Liver (tissue), 3 donors: ENCODE measurements around the gene SLC6A3.

Source experiments
- FOXA1 ChIP-seq: IDR thresholded peaks from 2 replicates; pipeline ENCODE4 v1.6.1; 2016; ENCODE audit warnings: antibody characterized with exemption
- GABPA ChIP-seq, 2 donors: IDR thresholded peaks in 1 of 2; conservative IDR thresholded peaks in 1 of 2; 2 replicates each; pipeline ENCODE4 v1.6.1; 2016; ENCODE audit warnings: antibody characterized with exemption in 2 of 2, mild to moderate bottlenecking in 1 of 2, moderate library complexity in 1 of 2
- NR2F2 ChIP-seq: IDR thresholded peaks from 2 replicates; pipeline ENCODE4 v1.6.1; 2016; ENCODE audit warnings: antibody characterized with exemption
- RAD21 ChIP-seq, 2 donors: IDR thresholded peaks; 2 replicates each; pipeline ENCODE4 v1.6.1; 2016; ENCODE audit warnings: antibody characterized with exemption in 2 of 2, mild to moderate bottlenecking in 2 of 2
- RXRA ChIP-seq, 2 donors: IDR thresholded peaks; 2 replicates each; pipeline ENCODE4 v1.6.1; 2017 to 2018; ENCODE audit warnings: antibody characterized with exemption in 2 of 2, mild to moderate bottlenecking in 1 of 2
- SP1 ChIP-seq: IDR thresholded peaks from 2 replicates; pipeline ENCODE4 v1.6.1; 2018; ENCODE audit warnings: antibody characterized with exemption, mild to moderate bottlenecking
- TAF1 ChIP-seq: conservative IDR thresholded peaks from 2 replicates; pipeline ENCODE4 v1.6.1; 2016; ENCODE audit warnings: antibody characterized with exemption, mild to moderate bottlenecking
- YY1 ChIP-seq: IDR thresholded peaks from 2 replicates; pipeline ENCODE4 v1.6.1; 2016; ENCODE audit warnings: antibody characterized with exemption, mild to moderate bottlenecking
- TF ChIP-seq, protein P1 (sequence below): fragments of 150-350 bp; IDR thresholded peaks from 2 replicates; pipeline ENCODE4 v1.5.1; 2017; ENCODE audit warnings: improper control_type of control experiment, low read depth, low read length; ENCODE audit not compliant: missing input control
- TF ChIP-seq, protein P2 (sequence below): IDR thresholded peaks from 2 replicates; pipeline ENCODE4 v1.6.1; 2016; ENCODE audit warnings: antibody characterized with exemption, mild to moderate bottlenecking
- TF ChIP-seq, protein P3 (sequence below): IDR thresholded peaks from 2 replicates; pipeline ENCODE4 v1.6.1; 2016; ENCODE audit warnings: antibody characterized with exemption
- TF ChIP-seq, protein P4 (sequence below): IDR thresholded peaks from 2 replicates; pipeline ENCODE4 v1.6.1; 2016; ENCODE audit warnings: antibody characterized with exemption
- TF ChIP-seq, protein P5 (sequence below): IDR thresholded peaks from 2 replicates; pipeline ENCODE4 v1.6.1; 2016; ENCODE audit warnings: antibody characterized with exemption
- donor health status: healthy.
- donor health status: healthy.

DNA sequence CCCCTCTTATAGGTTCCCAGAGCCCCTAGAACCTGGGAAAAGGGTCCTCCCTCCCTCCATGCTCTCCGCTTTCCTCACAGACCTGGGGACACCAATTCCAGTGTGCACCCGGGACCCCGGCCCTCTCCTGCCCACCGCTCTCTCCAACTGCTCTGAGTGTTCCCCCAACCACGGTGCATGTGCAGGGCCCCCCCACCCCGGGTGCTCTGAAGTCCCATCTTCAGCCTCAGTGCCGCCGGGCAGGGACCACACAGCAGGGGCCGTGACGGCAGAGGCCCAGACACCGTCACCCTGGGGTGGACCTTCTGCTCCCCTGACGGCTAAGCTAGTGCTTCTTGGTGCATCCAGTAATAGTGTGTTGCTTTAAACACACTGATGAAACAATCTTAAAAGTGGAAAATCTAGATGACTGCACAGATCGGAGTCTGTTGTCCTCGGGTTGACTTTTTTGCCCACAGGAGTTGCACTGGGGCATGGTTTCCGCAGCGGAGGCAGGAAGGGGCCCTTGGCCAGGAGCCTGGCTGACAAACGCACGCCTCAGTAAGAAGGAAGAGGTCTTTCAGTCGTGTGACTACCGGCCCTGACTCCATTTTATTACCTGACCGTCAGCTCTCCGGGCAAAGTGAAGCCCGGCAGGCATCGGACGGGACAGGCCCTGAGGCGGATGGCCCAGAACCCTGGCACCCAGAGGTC is 36.2 kb upstream of the SLC6A3 start:
- no peak for TF ChIP-seq YY1
- TF ChIP-seq, protein P1, sequence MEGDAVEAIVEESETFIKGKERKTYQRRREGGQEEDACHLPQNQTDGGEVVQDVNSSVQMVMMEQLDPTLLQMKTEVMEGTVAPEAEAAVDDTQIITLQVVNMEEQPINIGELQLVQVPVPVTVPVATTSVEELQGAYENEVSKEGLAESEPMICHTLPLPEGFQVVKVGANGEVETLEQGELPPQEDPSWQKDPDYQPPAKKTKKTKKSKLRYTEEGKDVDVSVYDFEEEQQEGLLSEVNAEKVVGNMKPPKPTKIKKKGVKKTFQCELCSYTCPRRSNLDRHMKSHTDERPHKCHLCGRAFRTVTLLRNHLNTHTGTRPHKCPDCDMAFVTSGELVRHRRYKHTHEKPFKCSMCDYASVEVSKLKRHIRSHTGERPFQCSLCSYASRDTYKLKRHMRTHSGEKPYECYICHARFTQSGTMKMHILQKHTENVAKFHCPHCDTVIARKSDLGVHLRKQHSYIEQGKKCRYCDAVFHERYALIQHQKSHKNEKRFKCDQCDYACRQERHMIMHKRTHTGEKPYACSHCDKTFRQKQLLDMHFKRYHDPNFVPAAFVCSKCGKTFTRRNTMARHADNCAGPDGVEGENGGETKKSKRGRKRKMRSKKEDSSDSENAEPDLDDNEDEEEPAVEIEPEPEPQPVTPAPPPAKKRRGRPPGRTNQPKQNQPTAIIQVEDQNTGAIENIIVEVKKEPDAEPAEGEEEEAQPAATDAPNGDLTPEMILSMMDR: no peak
- TF ChIP-seq, protein P2, sequence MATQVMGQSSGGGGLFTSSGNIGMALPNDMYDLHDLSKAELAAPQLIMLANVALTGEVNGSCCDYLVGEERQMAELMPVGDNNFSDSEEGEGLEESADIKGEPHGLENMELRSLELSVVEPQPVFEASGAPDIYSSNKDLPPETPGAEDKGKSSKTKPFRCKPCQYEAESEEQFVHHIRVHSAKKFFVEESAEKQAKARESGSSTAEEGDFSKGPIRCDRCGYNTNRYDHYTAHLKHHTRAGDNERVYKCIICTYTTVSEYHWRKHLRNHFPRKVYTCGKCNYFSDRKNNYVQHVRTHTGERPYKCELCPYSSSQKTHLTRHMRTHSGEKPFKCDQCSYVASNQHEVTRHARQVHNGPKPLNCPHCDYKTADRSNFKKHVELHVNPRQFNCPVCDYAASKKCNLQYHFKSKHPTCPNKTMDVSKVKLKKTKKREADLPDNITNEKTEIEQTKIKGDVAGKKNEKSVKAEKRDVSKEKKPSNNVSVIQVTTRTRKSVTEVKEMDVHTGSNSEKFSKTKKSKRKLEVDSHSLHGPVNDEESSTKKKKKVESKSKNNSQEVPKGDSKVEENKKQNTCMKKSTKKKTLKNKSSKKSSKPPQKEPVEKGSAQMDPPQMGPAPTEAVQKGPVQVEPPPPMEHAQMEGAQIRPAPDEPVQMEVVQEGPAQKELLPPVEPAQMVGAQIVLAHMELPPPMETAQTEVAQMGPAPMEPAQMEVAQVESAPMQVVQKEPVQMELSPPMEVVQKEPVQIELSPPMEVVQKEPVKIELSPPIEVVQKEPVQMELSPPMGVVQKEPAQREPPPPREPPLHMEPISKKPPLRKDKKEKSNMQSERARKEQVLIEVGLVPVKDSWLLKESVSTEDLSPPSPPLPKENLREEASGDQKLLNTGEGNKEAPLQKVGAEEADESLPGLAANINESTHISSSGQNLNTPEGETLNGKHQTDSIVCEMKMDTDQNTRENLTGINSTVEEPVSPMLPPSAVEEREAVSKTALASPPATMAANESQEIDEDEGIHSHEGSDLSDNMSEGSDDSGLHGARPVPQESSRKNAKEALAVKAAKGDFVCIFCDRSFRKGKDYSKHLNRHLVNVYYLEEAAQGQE: no peak
- no peak for TF ChIP-seq RAD21 (IDR thresholded peaks at IDR 0.05)
- TF ChIP-seq, protein P3, sequence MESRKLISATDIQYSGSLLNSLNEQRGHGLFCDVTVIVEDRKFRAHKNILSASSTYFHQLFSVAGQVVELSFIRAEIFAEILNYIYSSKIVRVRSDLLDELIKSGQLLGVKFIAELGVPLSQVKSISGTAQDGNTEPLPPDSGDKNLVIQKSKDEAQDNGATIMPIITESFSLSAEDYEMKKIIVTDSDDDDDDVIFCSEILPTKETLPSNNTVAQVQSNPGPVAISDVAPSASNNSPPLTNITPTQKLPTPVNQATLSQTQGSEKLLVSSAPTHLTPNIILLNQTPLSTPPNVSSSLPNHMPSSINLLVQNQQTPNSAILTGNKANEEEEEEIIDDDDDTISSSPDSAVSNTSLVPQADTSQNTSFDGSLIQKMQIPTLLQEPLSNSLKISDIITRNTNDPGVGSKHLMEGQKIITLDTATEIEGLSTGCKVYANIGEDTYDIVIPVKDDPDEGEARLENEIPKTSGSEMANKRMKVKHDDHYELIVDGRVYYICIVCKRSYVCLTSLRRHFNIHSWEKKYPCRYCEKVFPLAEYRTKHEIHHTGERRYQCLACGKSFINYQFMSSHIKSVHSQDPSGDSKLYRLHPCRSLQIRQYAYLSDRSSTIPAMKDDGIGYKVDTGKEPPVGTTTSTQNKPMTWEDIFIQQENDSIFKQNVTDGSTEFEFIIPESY: no peak
- TF ChIP-seq GABPA (IDR thresholded peaks at IDR 0.05 in 1 of 2, conservative IDR thresholded peaks at IDR 0.05 in 1 of 2): no peak
- TF ChIP-seq SP1: no peak
- TF ChIP-seq, protein P4, sequence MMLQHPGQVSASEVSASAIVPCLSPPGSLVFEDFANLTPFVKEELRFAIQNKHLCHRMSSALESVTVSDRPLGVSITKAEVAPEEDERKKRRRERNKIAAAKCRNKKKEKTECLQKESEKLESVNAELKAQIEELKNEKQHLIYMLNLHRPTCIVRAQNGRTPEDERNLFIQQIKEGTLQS: no peak
- no peak for TF ChIP-seq TAF1
- no peak for TF ChIP-seq RXRA (IDR thresholded peaks at IDR 0.05)
- TF ChIP-seq, protein P5, sequence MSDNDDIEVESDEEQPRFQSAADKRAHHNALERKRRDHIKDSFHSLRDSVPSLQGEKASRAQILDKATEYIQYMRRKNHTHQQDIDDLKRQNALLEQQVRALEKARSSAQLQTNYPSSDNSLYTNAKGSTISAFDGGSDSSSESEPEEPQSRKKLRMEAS: no peak
- no peak for TF ChIP-seq FOXA1
- TF ChIP-seq NR2F2: no peak
